Measurements from ENCODE around the gene GRID2. TPM values are rescaled to one million over a fixed set of nuclear protein-coding genes. Genes with fewer than 3 reads are reported as not detected.

Gene GRID2
- total RNA-seq, 4 donors from 2014 or later, result 0.63 TPM; not detected in 3

GRCh38 chr4:93143902-93144301, 840.1 kb downstream of the GRID2 start:
- no peak for DNase-seq (ENCODE audit: low spot score in 2 of 2)
- Histone ChIP-seq H3K36me3 (no peaks in the 10 kb centered on the region), H3K27ac (no peak overlapping the region), H3K4me3 (no peak overlapping the region), H3K4me1 (no peaks in the 10 kb centered on the region), H3K27me3 (no peaks in the 10 kb centered on the region), H3K9me3 (no peaks in the 10 kb centered on the region)
- 78 to 85% methylated on average over 3 of the region's 3 CpGs for WGBS, 2 donors
- no peak for TF ChIP-seq EP300 (IDR thresholded peaks at IDR 0.05)
- no peak for TF ChIP-seq CTCF (IDR thresholded peaks at IDR 0.05)
- TF ChIP-seq POLR2A (IDR thresholded peaks at IDR 0.05), result no peak

GRCh38 chr4:93144644-93145043, 840.9 kb downstream of the GRID2 start:
- no peaks in the 10 kb centered on the region for H3K9me3 ChIP-seq
- WGBS, 2 donors, result 53 to 56% methylated on average over 1 of the region's 1 CpG
- H3K4me1 ChIP-seq, result no peaks in the 10 kb centered on the region
- TF ChIP-seq CTCF (IDR thresholded peaks at IDR 0.05), result no peak
- no peak for TF ChIP-seq EP300 (IDR thresholded peaks at IDR 0.05)
- TF ChIP-seq POLR2A (IDR thresholded peaks at IDR 0.05), result no peak
- no peak overlapping the region for H3K27ac ChIP-seq
- H3K27me3 ChIP-seq, result no peaks in the 10 kb centered on the region
- H3K36me3 ChIP-seq, result no peaks in the 10 kb centered on the region
- no peak for DNase-seq (ENCODE audit: low spot score in 2 of 2)
- no peak overlapping the region for H3K4me3 ChIP-seq

GRCh38 chr4:93147524-93148212, 843.9 kb downstream of the GRID2 start:
- H3K36me3 ChIP-seq, result no peaks in the 10 kb centered on the region
- WGBS, 2 donors, result 88 to 91% methylated on average over 1 of the region's 1 CpG
- no peaks in the 10 kb centered on the region for H3K4me1 ChIP-seq
- no peak for DNase-seq (ENCODE audit: low spot score in 2 of 2)
- TF ChIP-seq CTCF (IDR thresholded peaks at IDR 0.05) (no peak), POLR2A (IDR thresholded peaks at IDR 0.05) (no peak)
- no peak overlapping the region for H3K27ac ChIP-seq
- H3K27me3 ChIP-seq, result no peaks in the 10 kb centered on the region
- H3K9me3 ChIP-seq, result no peaks in the 10 kb centered on the region
- H3K4me3 ChIP-seq, result no peak overlapping the region

- no peak overlapping the region for H3K4me3 ChIP-seq
- H3K4me1 ChIP-seq, result no peaks in the 10 kb centered on the region
- no peaks in the 10 kb centered on the region for H3K36me3 ChIP-seq
- H3K27me3 ChIP-seq, result no peaks in the 10 kb centered on the region
- TF ChIP-seq EP300 (IDR thresholded peaks at IDR 0.05) (no peak), CTCF (IDR thresholded peaks at IDR 0.05) (no peak), POLR2A (IDR thresholded peaks at IDR 0.05) (no peak)
- H3K27ac ChIP-seq, result no peak overlapping the region
- no peaks in the 10 kb centered on the region for H3K9me3 ChIP-seq
- no peak for DNase-seq (ENCODE audit: low spot score in 2 of 2)
- 84 to 86% methylated on average over 2 of the region's 2 CpGs for WGBS, 2 donors
Measured at GRCh38 chr4:93152491-93152890, 848.7 kb downstream of the GRID2 start.

GRCh38 chr4:93157986-93158385, 854.2 kb downstream of the GRID2 start:
- no peak overlapping the region for H3K4me3 ChIP-seq
- WGBS, 2 donors, result 50 to 53% methylated on average over 2 of the region's 2 CpGs
- no peaks in the 10 kb centered on the region for H3K36me3 ChIP-seq
- no peaks in the 10 kb centered on the region for H3K27me3 ChIP-seq
- no peaks in the 10 kb centered on the region for H3K4me1 ChIP-seq
- no peaks in the 10 kb centered on the region for H3K9me3 ChIP-seq
- no peak overlapping the region for H3K27ac ChIP-seq
- TF ChIP-seq CTCF (IDR thresholded peaks at IDR 0.05) (no peak), POLR2A (IDR thresholded peaks at IDR 0.05) (no peak), EP300 (IDR thresholded peaks at IDR 0.05) (no peak)
- no peak for DNase-seq (ENCODE audit: low spot score in 2 of 2)

All from tibial nerve (tissue), 4 donors.